ENCODE data around the gene CORO2B.

The CORO2B gene

GRCh38 chr15:68610825-68611224 is 32.0 kb downstream of the CORO2B start:
- no peak for DNase-seq

- DNase-seq: no peak
Observed at GRCh38 chr15:68612503-68612902, 33.7 kb downstream of the CORO2B start.

- no peak for DNase-seq
Observed at GRCh38 chr15:68612979-68613740, 34.4 kb downstream of the CORO2B start.

GRCh38 chr15:68614286-68615035 is 35.7 kb downstream of the CORO2B start:
- DNase-seq: peak; percentile 80

- DNase-seq: no peak
Observed at GRCh38 chr15:68615301-68615700, 36.5 kb downstream of the CORO2B start.

- no peak for DNase-seq
Observed at GRCh38 chr15:68615811-68616210, 37.0 kb downstream of the CORO2B start.

GRCh38 chr15:68616397-68616796 is 37.6 kb downstream of the CORO2B start:
- no peak for DNase-seq

- no peak for DNase-seq
Observed at GRCh38 chr15:68617001-68617400, 38.2 kb downstream of the CORO2B start.

DNA sequence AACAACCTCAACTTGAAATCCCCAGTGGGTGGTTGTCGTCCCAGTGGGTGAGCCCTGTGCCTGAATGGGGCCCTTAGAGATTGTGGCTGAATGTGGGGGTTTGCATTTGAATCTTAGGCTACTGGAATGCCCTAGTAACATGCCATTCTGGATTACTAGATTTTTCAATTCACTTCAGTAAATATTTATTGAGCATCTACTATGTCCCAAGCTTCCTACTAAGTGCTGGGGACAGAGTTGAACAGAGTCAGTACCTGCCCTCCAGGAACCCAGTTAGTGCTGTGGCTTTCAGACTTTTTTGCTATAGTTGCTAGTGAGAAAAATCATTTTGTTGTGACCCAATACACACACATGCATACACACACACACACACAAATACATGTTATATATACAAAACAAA is 39.0 kb downstream of the CORO2B start:
- no peak for DNase-seq

DNA sequence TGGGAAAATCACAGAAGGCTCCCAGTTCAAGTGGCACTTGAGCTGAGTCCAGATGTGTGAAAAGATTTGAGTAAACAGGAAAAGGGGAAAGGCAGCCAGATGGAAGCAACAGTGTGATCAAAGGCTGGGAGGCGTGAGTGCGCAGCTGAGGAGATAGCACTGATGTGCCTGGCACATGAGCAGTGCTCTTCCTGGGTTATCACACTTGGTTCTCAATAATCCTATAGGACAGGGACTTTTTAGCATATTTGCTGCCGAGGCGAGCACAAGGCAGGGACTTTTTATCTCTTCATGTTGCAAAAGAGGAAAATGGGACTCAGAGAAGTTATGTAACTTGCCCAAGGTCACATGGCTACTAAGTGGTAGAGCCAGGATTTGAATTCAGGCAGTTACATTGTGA is 39.6 kb downstream of the CORO2B start:
- no peak for DNase-seq

DNA sequence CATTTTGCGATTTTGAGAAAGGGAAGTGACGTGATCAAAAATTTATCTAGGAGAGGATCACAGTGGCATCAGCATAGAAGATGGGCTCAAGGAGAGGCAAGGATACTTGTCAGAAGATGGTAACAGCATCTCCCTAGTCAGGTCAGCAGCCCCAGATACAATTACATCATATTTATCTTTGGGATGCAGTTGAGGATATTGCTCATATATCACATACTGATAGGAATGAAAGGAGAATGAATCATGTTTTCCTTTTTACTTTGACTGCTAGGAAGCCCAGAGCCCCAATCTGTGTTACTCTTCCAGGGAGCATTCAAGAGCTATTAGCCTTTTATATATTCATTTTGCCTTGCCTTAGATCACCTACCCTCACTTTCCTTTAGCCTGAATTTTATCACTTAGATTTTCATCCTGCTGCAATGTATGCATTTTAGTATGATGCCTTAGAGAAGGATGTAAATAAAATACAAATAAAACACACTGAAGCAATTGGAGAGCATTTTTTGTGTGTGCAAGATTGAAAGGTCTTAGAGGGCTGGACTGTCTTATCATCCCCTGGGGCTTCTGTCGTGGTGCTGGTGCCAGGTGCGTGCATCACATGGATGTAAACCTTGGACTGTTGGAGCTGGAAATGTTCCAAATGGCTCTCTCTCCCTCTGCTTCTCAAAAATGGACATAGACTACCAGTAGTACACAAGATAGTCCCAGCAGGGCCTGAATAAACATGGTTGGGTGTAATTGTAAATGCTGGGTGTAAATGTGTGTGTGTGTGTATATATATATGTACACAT is 40.3 kb downstream of the CORO2B start:
- DNase-seq: no peak

- no peak for DNase-seq
Observed at GRCh38 chr15:68620721-68621527, 42.1 kb downstream of the CORO2B start.

DNA sequence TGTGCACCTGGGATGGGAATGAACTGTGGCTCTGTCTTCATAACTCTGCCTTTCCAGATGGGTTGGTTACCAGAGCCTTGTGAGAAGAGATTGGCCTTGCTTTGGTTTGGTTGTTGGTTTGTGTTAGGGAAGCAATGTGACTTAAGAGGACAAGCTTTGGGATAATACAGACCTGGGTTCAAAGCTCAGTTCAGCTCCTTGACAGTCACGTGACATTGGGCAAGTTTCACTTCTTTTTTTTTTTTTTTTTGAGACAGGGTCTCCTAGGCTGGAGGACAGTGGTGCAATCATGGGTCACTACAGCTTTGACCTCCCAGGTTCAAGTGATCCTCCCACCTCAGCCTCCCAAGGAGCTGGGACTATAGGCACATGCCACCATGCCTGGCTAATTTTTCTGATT is 42.7 kb downstream of the CORO2B start:
- no peak for DNase-seq

GRCh38 chr15:68623301-68623892 is 44.6 kb downstream of the CORO2B start:
- DNase-seq: no peak

DNA sequence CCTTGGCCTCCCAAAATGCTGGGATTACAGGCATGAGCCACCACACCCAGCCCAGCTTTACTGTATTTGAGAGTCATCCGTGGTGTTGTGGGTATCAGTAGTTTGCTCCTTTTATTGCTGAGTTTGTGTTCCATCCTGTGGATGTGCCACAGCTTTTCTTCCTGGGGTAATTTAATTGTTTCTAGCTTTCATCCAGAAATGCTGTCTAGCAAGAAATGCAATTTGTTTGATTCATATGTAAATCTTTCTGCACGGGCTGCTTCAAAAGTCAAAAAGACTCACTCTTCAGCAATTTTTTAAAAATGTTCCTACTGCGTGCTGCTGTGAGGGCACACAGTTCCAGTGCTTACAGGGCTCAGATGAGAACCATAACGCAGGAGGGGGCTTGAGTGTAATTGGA is 47.1 kb downstream of the CORO2B start:
- DNase-seq: no peak

DNA sequence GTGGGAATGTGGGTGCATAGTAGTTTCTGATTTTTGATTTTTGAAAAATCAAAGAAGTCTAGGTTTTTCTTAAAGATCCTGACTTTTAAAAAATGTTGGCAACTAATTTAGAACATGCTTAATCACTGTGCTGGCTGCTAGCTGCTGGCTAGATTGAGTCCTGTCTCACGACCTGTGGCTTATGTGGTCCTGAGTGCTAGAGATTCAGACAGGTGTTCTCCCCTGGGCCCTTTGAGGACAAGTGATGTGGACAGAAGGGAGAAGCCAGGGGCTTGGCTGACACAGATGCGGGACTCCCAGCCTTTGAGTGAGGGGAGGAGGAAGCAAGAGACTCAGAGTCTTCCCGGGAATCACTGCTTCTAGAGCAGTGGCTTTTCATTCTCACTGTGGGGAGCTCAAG is 47.5 kb downstream of the CORO2B start:
- no peak for DNase-seq

GRCh38 chr15:68626739-68627138 is 47.9 kb downstream of the CORO2B start:
- DNase-seq: no peak

DNA sequence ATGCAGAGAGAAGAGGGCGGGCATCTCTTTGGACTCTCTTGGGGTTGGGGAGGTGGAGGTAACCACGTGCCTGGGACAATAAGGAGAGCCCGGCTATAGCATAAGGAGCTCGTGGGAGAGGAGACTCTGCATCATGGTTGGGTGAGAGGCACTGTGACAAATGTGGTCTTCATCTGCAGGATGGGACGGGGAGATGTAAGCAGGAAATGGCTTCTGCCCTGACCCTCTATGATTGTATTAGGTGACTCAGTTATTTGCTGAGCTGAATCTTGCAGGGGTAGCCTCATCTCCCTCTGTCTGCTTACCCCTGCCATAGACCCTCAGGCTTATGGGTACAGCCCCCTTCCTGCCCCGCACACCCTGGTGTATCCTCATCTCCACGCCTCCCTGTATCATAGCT is 48.7 kb downstream of the CORO2B start:
- no peak for DNase-seq

DNA sequence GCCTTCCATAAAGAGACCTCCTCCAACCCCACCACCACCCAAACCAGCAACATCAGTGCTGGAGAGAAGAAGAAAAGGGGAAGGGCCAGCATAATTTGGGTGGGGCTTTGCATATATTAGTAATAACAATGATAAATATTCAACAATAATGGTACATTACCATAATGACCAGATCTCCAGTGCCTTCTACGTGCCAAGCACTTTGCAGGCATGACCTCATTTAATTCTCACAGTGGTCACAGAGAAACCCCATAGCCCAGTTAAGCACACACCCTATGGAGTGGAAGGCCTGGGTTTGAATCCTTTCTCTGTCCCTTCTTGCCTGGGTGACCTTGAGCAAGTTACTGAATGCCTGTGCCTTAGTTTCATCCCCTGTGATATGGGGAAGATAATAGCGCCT is 49.2 kb downstream of the CORO2B start:
- no peak for DNase-seq

DNA sequence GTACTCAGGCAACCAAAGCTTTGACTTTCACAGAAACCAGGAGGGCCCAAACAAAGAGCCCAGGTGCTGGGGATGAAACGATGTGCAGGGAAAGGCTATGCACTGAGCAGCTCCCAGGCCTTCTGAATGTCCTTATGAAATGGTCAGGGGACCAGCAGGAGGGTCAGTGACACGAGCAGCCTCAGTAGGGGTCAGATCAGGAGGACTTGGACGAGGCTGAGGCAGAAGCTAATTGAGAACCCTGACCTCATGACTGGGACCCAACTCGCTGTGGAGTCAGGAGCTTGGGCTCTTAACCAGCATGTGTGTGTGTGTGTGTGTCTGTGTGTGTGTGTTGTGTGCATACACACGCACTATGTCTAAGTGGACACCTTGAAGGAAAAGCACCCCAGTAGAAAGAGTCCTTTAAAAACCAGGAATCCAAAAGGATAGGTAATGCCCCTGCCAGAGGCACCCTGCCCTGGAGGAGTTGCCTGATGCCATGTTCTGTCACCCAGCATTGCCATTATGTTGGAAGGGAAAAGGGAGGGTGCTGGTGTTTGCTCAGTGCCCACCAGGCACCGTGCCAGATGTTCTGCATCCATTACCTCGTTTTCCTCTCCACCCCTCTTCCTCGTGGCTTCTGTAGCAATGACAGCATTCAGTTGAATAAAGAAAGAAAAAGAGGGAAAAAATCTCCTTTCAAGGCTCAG is 50.9 kb downstream of the CORO2B start:
- DNase-seq: no peak

DNA sequence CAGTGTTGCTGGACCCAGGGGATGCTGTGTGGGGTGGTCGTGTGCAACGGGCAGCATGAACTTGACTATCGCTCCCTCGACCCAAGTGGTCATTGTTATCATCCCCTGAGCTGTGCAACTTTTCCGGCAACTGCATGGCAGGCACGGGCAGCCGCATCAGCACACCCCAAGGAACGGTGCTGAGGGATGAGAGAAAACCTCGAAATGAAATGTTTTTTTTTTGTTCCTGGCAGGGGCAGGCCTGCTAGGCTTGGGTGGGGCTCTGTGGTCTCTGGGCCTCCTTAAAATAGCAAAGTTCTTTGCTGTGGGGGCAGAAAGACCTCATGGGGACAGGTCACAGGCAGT is 51.4 kb downstream of the CORO2B start:
- DNase-seq: no peak

DNA sequence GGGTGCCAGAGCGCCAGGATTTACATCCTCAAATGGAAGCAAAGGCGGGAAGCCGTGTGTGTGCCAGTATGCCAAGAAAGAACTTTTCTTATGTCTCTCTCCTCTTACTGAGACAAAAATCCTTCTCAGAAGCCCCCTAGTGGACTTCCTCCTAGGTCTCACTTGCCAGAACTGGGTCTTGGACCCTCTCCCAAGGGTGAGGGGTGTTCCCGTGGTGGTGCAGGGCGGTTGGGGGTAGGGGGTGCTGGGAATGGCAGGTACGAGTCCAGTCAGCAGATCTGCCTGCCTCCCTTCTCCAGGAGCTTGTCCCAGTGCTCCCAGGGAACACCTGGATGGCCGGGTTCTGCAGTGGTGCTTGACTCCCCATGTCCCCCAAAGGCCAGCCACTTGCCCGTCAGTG is 52.0 kb downstream of the CORO2B start:
- no peak for DNase-seq
